A549 (cell line): ENCODE data around the gene TRAPPC2. TPM values are rescaled to one million over a fixed set of nuclear protein-coding genes. Genes with fewer than 3 reads are reported as not detected.

Experiments used
- ATOH8 ChIP-seq: fragments of 250-450 bp; sonication (Bioruptor Pico); IDR thresholded peaks from 2 replicates; pipeline ENCODE4 v1.5.0; 2020; ENCODE audit warnings: low read depth, mild to moderate bottlenecking, moderate library complexity
- BHLHE40 ChIP-seq: IDR thresholded peaks from 2 replicates; pipeline ENCODE4 v1.6.1; 2012; ENCODE audit warnings: low read depth, low read length, inconsistent platforms
- CBX2 ChIP-seq: fragments of 200-600 bp; sonication (generic); IDR thresholded peaks from 2 replicates; pipeline ENCODE4 v1.6.1; 2016; ENCODE audit warnings: low read depth, mild to moderate bottlenecking, borderline replicate concordance
- EHF ChIP-seq: fragments of 250-450 bp; sonication (Bioruptor Pico); IDR thresholded peaks from 2 replicates; pipeline ENCODE4 v1.5.0; 2020; ENCODE audit warnings: mild to moderate bottlenecking
- EHMT2 ChIP-seq: fragments of 200-600 bp; sonication (generic); IDR thresholded peaks from 2 replicates; pipeline ENCODE4 v1.6.1; 2016; ENCODE audit warnings: antibody characterized with exemption, low read depth, mild to moderate bottlenecking, moderate library complexity
- ELK1 ChIP-seq: fragments of 150-350 bp; IDR thresholded peaks from 2 replicates; pipeline ENCODE4 v1.6.1; 2014; ENCODE audit warnings: low read depth, mild to moderate bottlenecking, low read length
- EP300 ChIP-seq, 2 experiments: fragments of >200 bp; sonication (Bioruptor Twin); formaldehyde crosslinking; IDR thresholded peaks; 2 replicates in 1 of 2; 3 replicates in 1 of 2; pipeline ENCODE4 v1.6.1; 2016 to 2017
- FOSB ChIP-seq: fragments of 250-450 bp; sonication (Bioruptor Pico); IDR thresholded peaks from 2 replicates; pipeline ENCODE4 v1.5.0; 2020; ENCODE audit warnings: mild to moderate bottlenecking, moderate library complexity
- FOXS1 ChIP-seq: fragments of 250-450 bp; sonication (Bioruptor Pico); IDR thresholded peaks from 2 replicates; pipeline ENCODE4 v1.5.0; 2020; ENCODE audit warnings: mild to moderate bottlenecking, moderate library complexity
- GATA3 ChIP-seq: IDR thresholded peaks from 2 replicates; pipeline ENCODE4 v1.6.1; 2012; ENCODE audit warnings: borderline replicate concordance
- HDAC2 ChIP-seq: fragments of 200-600 bp; sonication (generic); IDR thresholded peaks from 2 replicates; pipeline ENCODE4 v1.6.1; 2016
- HES2 ChIP-seq: fragments of >200 bp; sonication (Bioruptor Twin); formaldehyde crosslinking; IDR thresholded peaks from 2 replicates; pipeline ENCODE4 v1.6.1; 2016
- HMGXB4 ChIP-seq: fragments of 250-450 bp; sonication (Bioruptor Pico); IDR thresholded peaks from 2 replicates; pipeline ENCODE4 v1.5.0; 2021; ENCODE audit warnings: mild to moderate bottlenecking, moderate library complexity, borderline replicate concordance
- HOXB13 ChIP-seq: fragments of 250-450 bp; sonication (Bioruptor Pico); IDR thresholded peaks from 2 replicates; pipeline ENCODE4 v1.5.0; 2020; ENCODE audit warnings: low read depth, mild to moderate bottlenecking, moderate library complexity
- JUNB ChIP-seq: fragments of >200 bp; sonication (Bioruptor Twin); formaldehyde crosslinking; IDR thresholded peaks from 2 replicates; pipeline ENCODE4 v1.6.1; 2016
- KDM5A ChIP-seq: fragments of 200-600 bp; sonication (generic); IDR thresholded peaks from 2 replicates; pipeline ENCODE4 v1.6.1; 2016; ENCODE audit warnings: antibody characterized with exemption, mild to moderate bottlenecking
- MAFK ChIP-seq: fragments of 450-650 bp; IDR thresholded peaks from 2 replicates; pipeline ENCODE4 v1.6.1; 2014; ENCODE audit not compliant: partially characterized antibody
- MAZ ChIP-seq: fragments of 150-350 bp; IDR thresholded peaks from 2 replicates; pipeline ENCODE4 v1.6.1; 2014; ENCODE audit warnings: antibody characterized with exemption, low read depth, low read length, borderline replicate concordance
- MYC ChIP-seq: IDR thresholded peaks from 2 replicates; pipeline ENCODE4 v1.6.1; 2012; ENCODE audit warnings: mild to moderate bottlenecking, inconsistent platforms, low read length, improper control_type of control experiment, borderline replicate concordance
- NFE2L2 ChIP-seq: fragments of 150-350 bp; conservative IDR thresholded peaks from 2 replicates; pipeline ENCODE4 v1.6.1; 2014; ENCODE audit warnings: low read length
- NR3C1 ChIP-seq: fragments of >200 bp; sonication (Bioruptor Twin); formaldehyde crosslinking; IDR thresholded peaks from 3 replicates; pipeline ENCODE4 v1.6.1; 2017
- PBX3 ChIP-seq: IDR thresholded peaks from 2 replicates; pipeline ENCODE4 v1.6.1; 2012
- RARB ChIP-seq: fragments of 250-450 bp; sonication (Bioruptor Pico); IDR thresholded peaks from 2 replicates; pipeline ENCODE4 v1.8.0; 2021; ENCODE audit warnings: mild to moderate bottlenecking, moderate library complexity
- RCOR1 ChIP-seq: fragments of 150-350 bp; IDR thresholded peaks from 2 replicates; pipeline ENCODE4 v1.6.1; 2014; ENCODE audit warnings: antibody characterized with exemption, low read length, low read depth
- REST ChIP-seq: fragments of 200-600 bp; sonication (generic); IDR thresholded peaks from 2 replicates; pipeline ENCODE4 v1.6.1; 2016; ENCODE audit warnings: antibody characterized with exemption, mild to moderate bottlenecking, moderate library complexity
- RFX5 ChIP-seq: fragments of 450-650 bp; IDR thresholded peaks from 2 replicates; pipeline ENCODE4 v1.7.1; 2014; ENCODE audit warnings: antibody characterized with exemption, mild to moderate bottlenecking, moderate library complexity
- RNF2 ChIP-seq: fragments of 200-600 bp; sonication (generic); IDR thresholded peaks from 2 replicates; pipeline ENCODE4 v1.6.1; 2016; ENCODE audit warnings: low read depth, mild to moderate bottlenecking, antibody characterized with exemption, moderate library complexity, borderline replicate concordance
- SREBF2 ChIP-seq: fragments of 450-650 bp; IDR thresholded peaks from 2 replicates; pipeline ENCODE4 v1.6.1; 2014; ENCODE audit warnings: mild to moderate bottlenecking, moderate library complexity
- TP53 ChIP-seq: fragments of 250-450 bp; sonication (Bioruptor Pico); IDR thresholded peaks from 2 replicates; pipeline ENCODE4 v1.5.0; 2021; ENCODE audit warnings: mild to moderate bottlenecking, moderate library complexity
- ZC3H11A ChIP-seq: fragments of 450-650 bp; IDR thresholded peaks from 2 replicates; pipeline ENCODE4 v1.6.1; 2014; ENCODE audit warnings: antibody characterized with exemption, mild to moderate bottlenecking
- ZNF302 ChIP-seq: fragments of 250-450 bp; sonication (Bioruptor Pico); IDR thresholded peaks from 2 replicates; pipeline ENCODE4 v1.9.0; 2021; ENCODE audit warnings: inconsistent platforms, mild to moderate bottlenecking, moderate library complexity
- polyA plus RNA-seq, 4 experiments: library from polyadenylated mRNA; depleted of rRNA in 3 of 4; stranded (reverse); fragments of >200 nt; fragmentation: RNase III in 1 of 4; extraction: RNeasy Plus Mini Kit Qiagen cat#74134 plus additional on column Dnase treatment in 1 of 4; gene quantifications; 2 replicates in 3 of 4; 3 replicates in 1 of 4; pipeline ENCODE4 v1.2.3, GENCODE V29; 2011 to 2017

The TRAPPC2 gene
- polyA plus RNA-seq, 2 of the 4 experiments (the other 2 are of a cell fraction), result 11.6 TPM

- no peak for TF ChIP-seq NFE2L2
- no peak for TF ChIP-seq MYC
- no peak for TF ChIP-seq RFX5
- no peak for TF ChIP-seq CBX2
- TF ChIP-seq RNF2, result no peak
- TF ChIP-seq BHLHE40, result no peak
- no peak for TF ChIP-seq MAFK
- peak; percentile 31; the same call in 1 of the 2 replicates for TF ChIP-seq GATA3
- TF ChIP-seq MAZ, result no peak
- TF ChIP-seq KDM5A, result no peak
- TF ChIP-seq PBX3, result no peak
- TF ChIP-seq TP53 (CRISPR knock-in tag), result no peak
- TF ChIP-seq FOXS1 (CRISPR knock-in tag), result no peak
- TF ChIP-seq JUNB, result no peak
- TF ChIP-seq EHF, result no peak
- TF ChIP-seq EP300 (IDR thresholded peaks at IDR 0.05), result peak in 1 of 2 experiments; percentile 75; a peak in 1 of 5 replicates
- no peak for TF ChIP-seq ZNF302
- TF ChIP-seq RARB (CRISPR knock-in tag), result no peak
- no peak for TF ChIP-seq HES2
- TF ChIP-seq ELK1, result no peak
- TF ChIP-seq ATOH8 (CRISPR knock-in tag), result no peak
- peak; percentile 31; the same call in 1 of the 2 replicates for TF ChIP-seq HOXB13 (CRISPR knock-in tag)
- TF ChIP-seq RCOR1, result no peak
- no peak for TF ChIP-seq NR3C1
- TF ChIP-seq SREBF2, result no peak
- no peak for TF ChIP-seq HDAC2
- TF ChIP-seq FOSB, result no peak
- TF ChIP-seq EHMT2, result no peak
- no peak for TF ChIP-seq ZC3H11A
- no peak for TF ChIP-seq HMGXB4 (CRISPR knock-in tag)
- no peak for TF ChIP-seq REST
These were observed 65.1 kb downstream of the TRAPPC2 start (continued) for GRCh38 chrX:13669246-13669737.
